HCT116 (cell line): Measurements from ENCODE around the gene SLC13A4.

Experiments used
- CTCF ChIP-seq, 3 experiments: fragments of 200-600 bp in 1 of 3; sonication (generic) in 1 of 3; IDR thresholded peaks in 2 of 3; conservative IDR thresholded peaks in 1 of 3; 2 replicates each; pipeline ENCODE4 v1.5.1; 2012 to 2017; ENCODE audit warnings: low read depth in 2 of 3, low read length in 2 of 3, antibody characterized with exemption in 1 of 3, borderline replicate concordance in 1 of 3, control low read depth in 1 of 3, mild to moderate bottlenecking in 1 of 3, mixed read lengths in 1 of 3, mixed run types in 1 of 3, moderate library complexity in 1 of 3; ENCODE audit not compliant: insufficient read depth in 1 of 3
- EGR1 ChIP-seq: IDR thresholded peaks from 2 replicates; pipeline ENCODE4 v1.6.1; 2012; ENCODE audit warnings: low read depth
- EZH2 ChIP-seq: fragments of 200-600 bp; sonication (generic); IDR thresholded peaks from 2 replicates; pipeline ENCODE4 v1.6.1; 2017; ENCODE audit warnings: antibody characterized with exemption, mixed run types
- POLR2A ChIP-seq: IDR thresholded peaks from 2 replicates; pipeline ENCODE4 v1.7.0; 2011; ENCODE audit warnings: borderline replicate concordance; ENCODE audit not compliant: insufficient read depth, insufficient read length; ENCODE audit errors: extremely low read depth
- POLR2AphosphoS5 ChIP-seq: IDR thresholded peaks from 2 replicates; pipeline ENCODE4 v1.6.1; 2011; ENCODE audit warnings: mild to moderate bottlenecking, low read depth, low read length, moderate library complexity
- YY1 ChIP-seq: IDR thresholded peaks from 2 replicates; pipeline ENCODE4 v1.6.1; 2011; ENCODE audit warnings: low read length, low read depth, moderate library complexity, mild to moderate bottlenecking; ENCODE audit not compliant: insufficient replicate concordance; ENCODE audit errors: extremely low read depth

- TF ChIP-seq CTCF (IDR thresholded peaks at IDR 0.05 in 2 of 3, conservative IDR thresholded peaks at IDR 0.05 in 1 of 3; ENCODE audit: borderline replicate concordance in 1 of 3, insufficient read depth in 1 of 3, low read depth in 2 of 3, low read length in 2 of 3) (no peak), POLR2AphosphoS5 (no peak), EZH2 (no peak), YY1 (no peak), EGR1 (no peak), POLR2A (no peak)
These were observed 45.5 kb upstream of the SLC13A4 start for GRCh38 chr7:135773464-135773863.
